HG02870 (cell line): ENCODE data around the gene CRACR2B.

Experiments used
- ATAC-seq: cut with Tn5 transposase; IDR thresholded peaks from one replicate; pipeline ENCODE4 v1.9.1; 2021; ENCODE audit warnings: mild to moderate bottlenecking, moderate library complexity; ENCODE audit not compliant: unreplicated experiment

The CRACR2B gene

DNA sequence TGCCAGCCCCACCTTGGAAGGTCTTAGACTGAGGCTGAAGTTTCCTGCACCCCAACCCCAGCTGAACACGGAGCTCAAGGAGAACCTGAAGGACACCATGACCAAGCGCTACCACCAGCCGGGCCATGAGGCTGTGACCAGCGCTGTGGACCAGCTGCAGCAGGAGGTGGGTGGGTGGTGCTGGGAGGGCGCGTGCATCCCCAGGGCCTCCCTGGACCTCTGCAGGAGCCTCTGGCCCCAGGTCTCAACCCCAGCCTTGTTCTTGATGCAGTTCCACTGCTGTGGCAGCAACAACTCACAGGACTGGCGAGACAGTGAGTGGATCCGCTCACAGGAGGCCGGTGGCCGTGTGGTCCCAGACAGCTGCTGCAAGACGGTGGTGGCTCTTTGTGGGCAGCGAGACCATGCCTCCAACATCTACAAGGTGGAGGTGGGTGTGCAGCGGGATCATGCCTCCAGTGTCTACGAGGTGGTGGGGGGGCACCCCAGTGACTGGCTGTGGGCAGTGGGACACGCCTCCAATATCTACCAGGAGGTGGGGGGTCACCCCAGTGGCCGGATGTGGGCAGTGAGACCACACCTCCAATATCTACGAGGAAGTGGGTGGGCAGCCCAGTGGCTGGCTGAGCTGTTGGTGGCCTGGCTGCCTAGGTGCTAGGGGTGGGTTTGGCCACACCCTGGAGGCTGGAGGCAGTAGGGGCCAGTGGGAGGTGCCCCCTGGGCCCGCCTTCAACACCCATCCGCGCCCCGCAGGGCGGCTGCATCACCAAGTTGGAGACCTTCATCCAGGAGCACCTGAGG is 9.7 kb downstream of the CRACR2B start:
- no peak for ATAC-seq

DNA sequence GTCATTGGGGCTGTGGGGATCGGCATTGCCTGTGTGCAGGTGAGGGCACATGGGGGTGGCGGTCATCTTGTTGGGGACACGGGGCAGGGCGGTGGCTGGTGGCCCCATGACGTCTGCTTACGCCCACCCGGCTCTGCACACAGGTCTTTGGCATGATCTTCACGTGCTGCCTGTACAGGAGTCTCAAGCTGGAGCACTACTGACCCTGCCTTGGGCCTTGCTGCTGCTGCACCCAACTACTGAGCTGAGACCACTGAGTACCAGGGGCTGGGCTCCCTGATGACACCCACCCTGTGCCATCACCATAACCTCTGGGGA is 10.2 kb downstream of the CRACR2B start:
- no peak for ATAC-seq

DNA sequence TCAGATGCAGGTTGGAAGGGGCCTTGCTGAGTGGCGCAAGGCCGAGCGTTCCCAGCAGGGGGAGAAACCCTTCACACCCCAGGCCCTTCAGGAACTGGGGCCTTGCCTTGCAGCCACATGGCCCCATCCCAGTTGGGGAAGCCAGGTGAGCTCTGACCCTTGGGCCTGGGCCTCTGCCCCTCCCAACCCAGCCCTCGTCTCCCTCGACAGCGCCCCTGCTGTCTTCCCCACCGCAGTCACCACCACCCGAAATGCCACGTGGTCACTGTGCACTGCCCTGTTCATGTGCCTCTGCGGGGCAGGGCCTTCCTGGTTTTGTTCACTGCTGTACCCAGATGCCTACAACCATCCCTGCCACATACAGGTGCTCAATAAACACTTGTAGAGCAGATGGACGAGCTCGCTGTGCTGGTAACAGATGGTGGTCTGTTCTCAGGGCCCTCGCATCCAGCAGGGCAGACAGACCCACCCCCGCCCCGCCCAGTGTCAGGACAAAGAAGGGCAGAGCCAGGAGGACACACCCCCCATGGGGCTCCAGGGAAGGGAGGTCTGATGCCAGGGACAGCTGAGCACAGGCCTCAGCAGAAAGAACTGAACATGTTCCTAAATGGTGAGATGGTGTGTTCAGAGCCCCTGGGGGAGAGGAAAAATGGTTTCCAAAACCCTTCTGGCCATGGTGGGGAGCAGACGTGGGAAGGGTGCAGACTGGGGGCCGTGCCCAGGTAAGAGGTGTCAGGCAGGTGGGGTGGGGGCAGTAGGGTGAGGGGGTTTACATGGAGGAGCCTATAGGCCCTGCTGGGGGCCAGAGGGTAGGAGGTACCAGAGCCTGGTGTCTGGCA is 10.9 kb downstream of the CRACR2B start:
- no peak for ATAC-seq

DNA sequence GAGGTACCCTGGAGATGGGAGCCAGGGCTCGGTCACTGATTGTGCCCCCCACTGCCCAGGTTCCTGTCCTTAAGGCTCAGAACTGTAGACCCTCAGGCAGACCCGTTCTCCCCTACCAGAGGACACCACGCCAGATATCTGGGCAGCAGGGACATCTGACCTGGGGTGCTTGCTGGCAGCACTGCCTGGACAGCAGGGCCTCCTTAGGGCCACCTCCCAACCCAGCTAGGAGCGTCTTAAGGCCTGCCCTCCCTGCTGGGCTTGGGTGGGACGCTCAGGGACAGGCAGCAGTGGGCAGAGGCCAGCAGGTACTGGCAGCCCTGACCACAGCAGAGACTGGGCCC is 11.5 kb downstream of the CRACR2B start:
- ATAC-seq: no peak

DNA sequence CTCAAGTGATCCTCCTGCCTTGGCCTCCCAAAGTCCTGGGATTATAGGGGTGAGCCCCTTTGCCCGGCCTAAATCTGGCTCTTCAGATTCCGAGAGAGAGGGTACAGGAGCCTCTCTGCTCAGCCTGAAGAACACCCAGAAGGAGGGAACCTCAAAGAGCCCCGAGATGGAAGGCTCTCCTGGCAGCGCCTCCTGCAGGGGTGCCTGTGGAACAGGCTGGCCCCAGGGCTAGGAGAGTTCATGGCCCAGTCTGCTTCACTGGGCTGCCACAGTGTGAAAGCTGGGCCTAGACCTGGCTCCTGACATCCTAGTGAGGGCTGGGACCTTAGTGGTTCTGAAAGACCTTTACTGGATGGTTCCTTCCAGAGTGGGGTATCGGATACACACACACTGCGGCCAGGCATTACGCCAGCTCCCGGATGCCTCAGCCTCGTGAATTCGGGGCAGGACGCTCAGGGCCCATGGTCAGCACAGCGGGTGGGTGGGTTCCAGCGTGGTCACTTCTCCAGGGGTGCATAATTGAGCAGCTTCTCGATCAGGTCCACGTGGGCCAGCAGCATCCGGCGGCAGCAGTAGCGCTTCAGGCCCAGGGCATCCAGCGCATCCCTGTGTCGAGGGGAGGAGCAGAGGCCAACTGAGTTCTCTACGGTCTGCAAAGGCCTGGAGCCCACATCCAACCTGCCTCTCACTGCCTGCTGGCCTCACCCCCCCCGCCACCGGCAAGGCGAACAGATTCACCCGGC is 12.3 kb downstream of the CRACR2B start:
- no peak for ATAC-seq

DNA sequence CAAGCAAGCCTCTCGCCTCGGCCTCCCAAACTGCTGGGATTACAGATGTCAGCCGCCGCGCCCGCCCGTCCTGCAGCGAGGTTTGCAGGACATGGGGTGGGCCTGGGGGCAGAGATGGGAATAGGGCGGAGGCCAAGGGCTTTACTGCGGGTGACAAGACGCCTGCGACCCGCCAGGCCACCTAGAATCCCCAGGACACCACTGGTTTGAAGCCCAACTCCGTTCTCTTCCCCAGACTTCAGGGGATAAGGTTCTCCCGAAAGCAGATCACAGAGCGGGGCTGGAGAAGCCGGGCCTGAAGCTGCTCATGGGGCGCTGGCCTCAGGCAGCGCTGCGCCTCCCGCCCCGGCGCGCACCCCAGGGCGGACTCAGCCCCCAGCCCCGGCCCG is 14.3 kb downstream of the CRACR2B start:
- ATAC-seq: peak; percentile 15

DNA sequence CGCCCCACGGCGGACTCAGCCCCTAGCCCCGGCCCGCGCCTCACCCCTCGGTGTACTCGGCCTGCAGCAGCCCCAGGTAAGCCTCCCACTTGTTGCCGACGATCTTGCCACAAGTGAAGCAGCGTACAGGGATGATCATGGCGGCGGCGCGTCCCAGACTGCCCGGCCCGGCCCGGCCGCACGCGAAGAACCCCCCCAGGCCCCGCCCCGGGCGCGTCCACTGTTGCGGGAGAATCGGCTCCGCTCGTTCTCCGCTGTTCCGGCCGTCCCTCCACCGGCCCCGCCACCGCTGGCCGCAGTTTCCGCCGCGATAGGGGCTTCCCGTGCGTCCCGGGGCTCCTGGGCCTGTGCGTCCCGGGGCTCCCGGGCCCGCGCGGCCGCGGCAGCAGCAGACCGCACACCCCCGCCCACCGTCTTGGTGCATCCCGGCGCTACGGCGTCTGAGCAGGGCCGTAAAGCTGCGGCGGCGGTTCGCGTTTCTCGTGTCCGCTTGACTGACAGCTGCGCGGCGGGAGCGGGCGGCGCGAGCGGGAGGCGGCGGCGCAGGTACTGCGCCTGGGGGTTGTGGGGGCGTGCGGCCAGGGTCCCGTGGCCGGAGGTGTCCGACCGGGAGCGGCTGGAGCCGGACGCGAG is 14.8 kb downstream of the CRACR2B start, which contains the start of the genes POLR2L and TSPAN4:
Gene POLR2L, minus strand, starts transcription at position 160 of the 633 bp plus-strand sequence. Its CDS starts 21 bp downstream, at position 139.
Gene TSPAN4, plus strand, starts transcription at position 483 of the 633 bp plus-strand sequence. CDS start 7,453 bp downstream, outside the sequence.
- ATAC-seq: peak; percentile 58

DNA sequence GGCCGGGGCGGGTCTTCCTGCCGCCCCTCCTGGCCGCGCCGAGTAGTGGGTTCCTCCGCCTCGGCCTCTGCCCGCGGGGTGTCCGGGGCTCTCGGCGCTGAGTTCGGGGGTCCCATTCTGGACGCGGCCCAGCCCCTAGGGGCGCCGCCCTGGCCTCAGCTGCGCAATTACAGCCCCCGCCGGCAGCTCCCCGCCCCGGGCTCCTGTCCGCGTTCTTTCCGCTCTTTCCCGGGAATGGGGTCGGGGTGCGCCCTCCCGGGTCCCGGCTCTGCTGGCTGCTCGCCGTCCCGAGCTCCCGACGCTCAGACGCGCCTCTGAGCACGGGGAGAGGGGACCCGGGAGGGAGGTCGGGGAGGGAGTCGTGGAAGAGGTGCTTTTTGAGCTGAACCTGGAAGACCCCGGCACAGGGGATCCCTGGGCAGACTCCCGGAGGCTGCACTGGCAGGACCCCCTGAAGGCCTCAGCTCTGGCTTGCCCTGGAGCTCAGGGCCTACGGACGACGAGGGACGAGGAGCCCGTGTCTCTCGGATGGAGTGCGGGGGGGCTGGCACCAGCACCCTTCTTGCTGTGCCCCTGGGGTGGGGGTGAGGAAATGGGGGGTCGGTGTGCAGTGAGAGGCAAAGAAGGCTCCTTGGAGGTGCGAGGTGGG is 15.5 kb downstream of the CRACR2B start:
- ATAC-seq: peak; percentile 4

DNA sequence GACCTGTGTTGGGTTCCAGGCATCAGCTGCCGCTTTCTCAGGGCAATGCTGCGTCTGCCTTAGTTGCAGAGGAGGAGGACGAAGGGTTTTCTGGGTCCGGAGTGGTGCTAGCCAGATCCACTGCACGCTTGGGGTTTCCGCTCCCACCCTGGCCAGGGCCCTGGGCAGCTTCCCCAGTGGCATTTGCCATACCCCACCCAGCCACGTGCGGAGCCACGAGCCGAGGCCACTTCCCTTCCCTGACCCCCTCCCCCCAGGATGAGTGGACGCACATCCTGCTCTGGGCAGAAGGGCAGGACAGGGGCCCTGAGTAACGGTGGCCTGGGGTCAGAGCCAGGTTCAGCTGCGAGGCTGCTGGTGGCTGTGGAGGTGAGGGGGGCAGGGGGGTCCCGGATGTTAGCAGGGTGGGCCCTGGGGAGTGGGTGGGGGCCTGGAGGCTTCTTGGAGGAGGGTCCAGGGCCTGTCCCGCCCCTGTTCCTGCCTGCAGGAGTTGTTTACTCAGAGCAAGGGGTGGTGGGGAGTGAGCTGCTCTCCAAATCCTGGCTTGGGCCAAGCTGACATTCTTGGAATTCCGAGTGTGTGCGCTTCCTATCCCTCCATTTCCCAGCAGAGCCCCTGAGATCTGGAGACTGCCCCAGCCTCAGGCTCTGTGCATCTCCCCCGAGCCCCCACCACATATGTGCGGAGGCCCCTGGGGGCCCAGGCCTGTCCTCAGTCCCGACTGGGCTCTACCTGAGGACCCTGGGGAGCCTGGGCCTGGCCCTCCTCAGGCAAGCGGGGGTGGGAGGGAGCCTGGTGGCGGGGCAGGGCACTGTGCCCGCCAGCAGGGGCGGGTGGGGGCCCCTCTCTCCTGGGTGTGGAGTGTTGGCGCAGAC is 16.3 kb downstream of the CRACR2B start:
- no peak for ATAC-seq

DNA sequence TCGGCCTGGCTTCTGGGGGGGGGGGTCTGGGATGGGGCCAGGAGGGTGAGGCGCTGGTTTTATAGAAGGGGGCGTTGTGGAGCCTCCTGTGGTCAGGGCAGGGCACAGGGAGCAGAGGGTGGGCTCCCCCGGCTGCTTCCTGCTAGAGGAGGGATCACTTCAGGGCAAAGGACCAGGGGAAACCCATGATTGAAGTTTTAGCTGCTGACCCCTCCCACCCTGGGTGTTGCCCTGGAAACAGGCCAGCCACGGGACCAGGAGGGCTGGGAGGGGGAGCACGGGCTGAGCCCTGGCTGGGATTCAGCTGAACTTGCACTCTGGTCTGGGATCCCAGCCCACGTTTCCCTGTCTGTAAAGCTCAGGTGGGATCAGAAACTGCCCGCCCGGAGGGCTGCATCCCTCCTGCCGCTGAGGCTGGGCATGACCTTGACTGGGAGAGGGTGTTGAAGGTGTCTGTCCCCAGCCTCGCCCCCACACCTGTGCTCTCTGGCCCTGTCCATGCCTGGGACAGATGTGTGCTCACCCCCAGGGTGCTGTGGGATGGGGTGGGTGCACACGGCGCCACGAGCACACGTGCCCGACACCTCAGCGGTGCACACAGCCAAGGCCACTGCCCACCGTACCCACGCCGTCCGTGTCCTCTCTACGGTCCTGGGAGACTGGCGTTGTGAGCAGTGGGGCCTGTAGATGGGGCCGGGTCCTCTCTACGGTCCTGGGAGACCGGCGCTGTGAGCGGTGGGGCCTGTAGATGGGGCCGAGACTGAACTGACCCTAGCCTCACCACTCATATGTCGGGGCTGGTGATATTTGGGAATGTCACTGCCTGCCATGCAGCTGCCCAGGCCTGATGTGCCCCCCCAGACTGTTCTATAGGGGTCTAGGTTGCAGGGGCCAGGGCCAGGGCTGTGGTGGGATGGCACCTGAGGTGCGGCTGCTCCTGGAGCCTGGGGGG is 17.2 kb downstream of the CRACR2B start:
- ATAC-seq: no peak

DNA sequence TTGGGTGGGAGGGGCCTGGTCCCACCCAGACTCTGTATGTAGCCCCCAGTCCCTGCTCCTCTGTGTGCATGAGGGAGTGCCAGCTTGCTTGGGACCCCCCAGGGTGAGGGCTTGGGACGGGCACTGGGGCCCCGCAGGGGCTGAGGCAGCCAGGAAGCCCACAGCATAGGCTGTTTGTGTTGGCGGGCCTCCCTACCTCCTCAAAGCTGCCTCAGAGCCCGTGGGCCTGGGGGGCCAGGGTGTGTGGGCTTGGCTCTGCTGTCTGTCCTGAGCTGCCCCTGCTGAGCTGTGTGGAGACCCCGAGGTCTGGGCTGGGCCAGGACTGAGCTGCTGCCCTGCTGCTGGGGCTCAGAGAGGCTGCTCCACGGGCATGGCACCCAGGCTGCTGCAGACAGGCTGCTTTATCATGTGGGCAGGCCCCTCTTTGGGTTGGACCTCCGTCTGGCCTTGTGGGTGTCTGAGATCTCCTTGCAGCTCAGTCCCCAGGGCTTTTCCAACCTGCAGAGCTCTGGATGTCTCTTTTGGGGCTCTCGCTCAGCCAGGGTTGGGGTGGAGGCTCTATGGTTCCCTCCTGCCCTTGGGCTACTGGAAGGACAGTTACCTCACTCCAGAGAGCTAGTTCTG is 18.3 kb downstream of the CRACR2B start:
- ATAC-seq: no peak

DNA sequence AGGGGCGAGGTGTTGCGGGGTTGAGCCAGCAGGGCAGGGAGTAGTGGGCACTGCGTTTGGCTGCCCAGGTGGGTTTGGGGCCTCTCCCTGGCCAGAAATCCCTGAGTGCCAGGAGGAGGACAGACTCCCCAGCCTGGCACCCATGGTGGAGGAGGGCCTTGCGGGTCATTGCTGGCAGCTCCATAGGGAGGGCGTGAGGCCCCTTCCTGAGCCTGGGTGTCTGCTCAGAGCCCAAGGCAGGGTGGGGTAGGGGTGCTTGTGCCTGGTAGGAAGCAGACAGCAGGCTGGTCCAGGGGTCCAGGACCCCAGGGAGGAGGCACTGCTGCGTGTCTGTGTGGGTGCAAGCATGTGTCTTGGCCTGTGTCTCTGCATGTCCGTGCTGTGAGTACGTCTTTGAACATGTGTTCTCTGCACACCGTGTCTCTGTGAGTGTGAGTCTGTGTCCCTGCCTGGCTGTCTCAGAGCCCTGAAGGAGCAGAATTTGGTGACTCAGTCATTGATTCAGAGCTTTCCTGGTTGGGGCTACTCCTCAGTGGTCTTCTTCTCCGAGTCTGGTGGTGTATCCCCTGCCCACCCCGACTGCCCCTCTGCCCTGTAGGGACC is 18.9 kb downstream of the CRACR2B start:
- no peak for ATAC-seq

DNA sequence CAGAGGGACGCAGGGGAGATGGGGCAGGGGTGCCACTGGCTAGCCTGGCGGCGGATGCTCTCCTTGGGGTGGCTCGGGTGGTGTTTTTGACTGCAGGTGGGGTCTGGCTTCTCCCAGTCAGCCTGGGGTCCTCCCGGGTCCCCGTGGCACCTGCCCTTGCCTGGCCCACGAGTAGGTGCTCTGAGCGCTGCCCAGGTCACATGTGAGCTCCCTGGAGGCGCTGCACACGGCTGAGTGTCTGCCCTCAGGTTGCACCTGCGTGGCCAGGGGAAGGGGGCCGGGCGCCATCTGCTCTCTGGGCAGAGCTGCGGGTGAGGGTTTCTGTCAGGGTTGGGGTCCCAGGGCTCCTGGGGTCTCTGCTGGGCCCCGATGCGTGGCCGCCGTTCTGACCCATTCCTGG is 20.2 kb downstream of the CRACR2B start:
- no peak for ATAC-seq

DNA sequence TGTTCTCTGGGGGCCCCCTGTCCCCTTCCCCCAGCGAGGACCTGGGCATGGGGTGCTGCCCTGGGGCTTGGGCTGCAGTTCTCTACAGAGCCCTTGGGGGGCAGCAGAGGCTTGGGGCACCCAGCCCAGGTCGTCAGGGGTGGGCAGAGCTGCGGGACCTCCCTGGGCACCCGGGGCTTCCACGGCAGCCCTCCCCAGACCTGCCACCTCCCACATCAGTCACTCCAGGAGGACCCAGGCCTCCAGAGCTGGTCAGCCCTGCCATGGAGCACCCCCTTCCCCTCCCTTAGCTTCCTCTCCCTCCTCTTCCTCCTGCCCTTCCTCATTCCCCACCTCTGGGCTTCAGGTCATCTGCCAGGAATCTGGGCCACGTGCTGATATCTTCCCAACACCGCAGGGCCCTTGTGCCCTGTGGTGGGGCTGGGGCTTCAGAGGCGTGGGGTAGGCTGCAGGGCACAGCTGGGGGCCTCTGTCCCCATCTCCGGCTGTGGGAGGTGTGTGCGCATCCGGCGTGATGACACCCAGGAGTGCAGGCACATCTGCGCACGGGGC is 20.7 kb downstream of the CRACR2B start:
- no peak for ATAC-seq

DNA sequence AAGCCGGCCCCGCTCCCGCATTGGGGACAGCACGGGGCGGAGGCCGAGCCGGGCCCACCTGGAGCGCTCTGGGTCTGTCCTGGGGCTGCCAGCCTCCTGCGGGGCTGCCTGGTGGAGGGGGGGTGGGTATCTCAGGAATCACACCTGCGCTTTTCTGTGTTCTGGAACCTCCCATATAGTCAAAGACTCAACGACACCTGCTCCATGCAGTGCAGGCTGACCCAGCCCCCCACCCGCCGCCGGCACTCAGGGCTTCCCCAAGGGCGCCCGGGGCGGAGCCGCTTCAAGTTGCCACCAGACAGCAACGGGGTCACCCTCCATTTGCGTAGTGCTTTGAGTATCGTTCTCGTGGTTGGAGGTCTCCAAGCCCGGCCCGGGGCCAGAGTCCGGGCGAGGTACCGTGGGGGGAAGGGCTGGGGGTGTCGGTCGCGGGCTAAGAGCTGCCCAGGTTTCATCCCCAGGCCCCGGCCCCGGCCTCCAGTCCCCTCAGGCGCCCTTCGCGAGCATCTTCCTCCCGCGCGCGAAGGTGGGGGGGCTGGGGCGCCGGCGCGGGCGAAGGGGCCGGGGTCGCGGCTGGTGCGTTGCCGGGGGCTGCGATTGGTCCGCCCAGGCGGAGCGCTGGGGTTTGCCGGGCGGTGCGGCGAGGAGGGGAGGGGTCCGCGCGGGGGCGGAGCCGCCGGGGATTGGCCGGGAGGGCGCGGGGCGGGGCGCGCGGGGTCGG is 21.5 kb downstream of the CRACR2B start:
- ATAC-seq: no peak

DNA sequence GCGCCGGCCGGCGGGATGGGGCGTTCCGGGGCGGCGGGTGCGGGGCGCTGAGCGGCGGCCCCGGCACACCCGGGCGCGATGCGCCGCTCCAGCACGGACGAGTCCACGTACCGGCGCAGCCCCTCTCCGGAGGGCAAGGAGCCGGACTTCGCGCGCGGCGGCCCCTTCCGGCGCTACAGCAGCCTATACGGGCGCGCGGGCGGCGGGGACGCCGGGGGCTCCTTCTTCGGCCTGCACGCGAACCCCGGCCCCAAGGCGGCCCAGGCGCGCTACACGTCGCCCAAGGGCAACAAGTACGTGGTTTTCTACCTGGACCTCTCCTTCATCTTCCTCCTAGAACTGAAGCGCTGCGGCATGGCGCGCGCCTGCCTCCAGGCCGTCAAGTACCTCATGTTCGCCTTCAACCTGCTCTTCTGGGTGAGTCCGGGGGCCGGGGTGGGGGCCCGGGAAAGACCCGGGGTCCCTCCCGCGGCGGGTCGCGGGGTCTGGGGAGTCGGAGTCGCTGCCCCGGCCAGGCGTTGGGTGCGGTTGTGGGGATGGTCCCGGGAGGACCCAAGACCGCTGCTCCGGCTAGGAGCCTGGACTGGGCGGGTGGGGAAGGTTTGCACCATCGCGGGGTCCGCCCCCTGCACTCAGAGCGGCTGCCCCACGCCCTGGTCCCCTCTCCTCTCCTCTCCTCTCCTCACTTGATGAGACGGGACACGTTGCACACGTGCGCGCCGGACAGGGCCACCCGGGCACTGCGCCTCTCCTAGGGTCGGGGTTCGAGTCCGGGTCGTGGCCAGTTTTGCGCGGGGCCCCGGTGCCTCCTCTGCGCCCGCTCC is 22.4 kb downstream of the CRACR2B start:
- ATAC-seq: no peak
